GM18907 (cell line): ENCODE measurements around the gene STARD13.
"Not testable (repeated sequence)": the region's sequence is repeated elsewhere in the genome, so short reads cannot be mapped to it uniquely, and the experiment has no call there.

ENCODE experiments used
- ATAC-seq: cut with Tn5 transposase; IDR thresholded peaks from one replicate; pipeline ENCODE4 v1.9.1; 2021; ENCODE audit warnings: mild to moderate bottlenecking, moderate library complexity; ENCODE audit not compliant: unreplicated experiment

The STARD13 gene

GRCh38 chr13:33257841-33258807 lies 27.4 kb downstream of the STARD13 start:
- no peak for ATAC-seq

- no peak for ATAC-seq
Measured at GRCh38 chr13:33256148-33256840, 29.3 kb downstream of the STARD13 start.

GRCh38 chr13:33252135-33252534 lies 33.4 kb downstream of the STARD13 start:
- ATAC-seq: no peak

GRCh38 chr13:33251131-33251661 lies 34.4 kb downstream of the STARD13 start:
- ATAC-seq: peak; percentile 72

GRCh38 chr13:33250609-33251008 lies 34.9 kb downstream of the STARD13 start:
- no peak for ATAC-seq

GRCh38 chr13:33249894-33250293 lies 35.7 kb downstream of the STARD13 start:
- ATAC-seq: no peak

GRCh38 chr13:33249066-33249465 lies 36.5 kb downstream of the STARD13 start:
- no peak for ATAC-seq

GRCh38 chr13:33245505-33246158 lies 39.9 kb downstream of the STARD13 start:
- ATAC-seq: no peak

GRCh38 chr13:33244907-33245287 lies 40.7 kb downstream of the STARD13 start:
- no peak for ATAC-seq

- no peak for ATAC-seq
Measured at GRCh38 chr13:33244210-33244906, 41.2 kb downstream of the STARD13 start.

GRCh38 chr13:33242984-33243617 lies 42.5 kb downstream of the STARD13 start:
- ATAC-seq: no peak

- ATAC-seq: not testable (repeated sequence)
Measured at GRCh38 chr13:33242372-33242771, 43.2 kb downstream of the STARD13 start.

- no peak for ATAC-seq
Measured at GRCh38 chr13:33236021-33236420, 49.5 kb downstream of the STARD13 start.

GRCh38 chr13:33235564-33235963 lies 50.0 kb downstream of the STARD13 start:
- no peak for ATAC-seq

- ATAC-seq: no peak
Measured at GRCh38 chr13:33235078-33235477, 50.5 kb downstream of the STARD13 start.

GRCh38 chr13:33233547-33233946 lies 52.0 kb downstream of the STARD13 start:
- no peak for ATAC-seq

GRCh38 chr13:33232883-33233282 lies 52.7 kb downstream of the STARD13 start:
- ATAC-seq: no peak

- ATAC-seq: no peak
Measured at GRCh38 chr13:33231339-33231738, 54.2 kb downstream of the STARD13 start.

- no peak for ATAC-seq
Measured at GRCh38 chr13:33230178-33230881, 55.2 kb downstream of the STARD13 start.
